K562 (cell line): Measurements from ENCODE around the gene GRM2. TPM values are rescaled to one million over a fixed set of nuclear protein-coding genes. Genes with fewer than 3 reads are reported as not detected.
A peak's percentile ranks its signal among the peaks of the same experiment; 100 is the strongest.

Experiments
- ETV1 ChIP-seq: fragments of 450-650 bp; conservative IDR thresholded peaks from 2 replicates; pipeline ENCODE4 v1.6.1; 2016; ENCODE audit warnings: missing genetic modification characterization, control low read depth, low read depth, missing compliant biosample characterization
- SNRNP70 ChIP-seq: fragments of 200-400 bp; formaldehyde crosslinking; optimal IDR thresholded peaks from 2 replicates; pipeline ENCODE3; 2017; ENCODE audit warnings: low read depth, low read length
- polyA plus RNA-seq, 8 experiments: library from polyadenylated mRNA; depleted of rRNA in 4 of 8; stranded (reverse) in 5 of 8; unstranded in 3 of 8; fragments of >200 nt; fragmentation: Nextera tagmentation in 2 of 8; fragmentation: Illumina TruSeq in 1 of 8; extraction: Ambion mirVana in 2 of 8; extraction: Trizol in 1 of 8; gene quantifications; 2 replicates each; pipeline versions ENCODE4 v1.2.1 to v1.2.3, GENCODE V29; 2011 to 2014; ENCODE audit warnings: inconsistent platforms in 1 of 8, missing spikeins in 1 of 8
- total RNA-seq, 7 experiments: library from RNA; depleted of rRNA in 6 of 7; stranded (reverse); fragments of >200 nt in 6 of 7; fragmentation: Illumina TruSeq in 2 of 7; extraction: Trizol in 2 of 7; gene quantifications; 2 replicates each; pipeline versions ENCODE4 v1.2.1 to v1.2.3, GENCODE V29; 2011 to 2021; ENCODE audit warnings: low replicate concordance in 1 of 7
- TF ChIP-seq, protein P1 (sequence below), 2 experiments: fragments of 450-650 bp; formaldehyde crosslinking in 1 of 2; IDR thresholded peaks; 2 replicates each; pipeline versions ENCODE4 v1.4.0 to v1.6.1; 2014 to 2020; ENCODE audit warnings: mild to moderate bottlenecking in 2 of 2, borderline replicate concordance in 1 of 2, low read depth in 1 of 2
- TF ChIP-seq, protein P2 (sequence below): conservative IDR thresholded peaks from 2 replicates; pipeline ENCODE4 v1.6.1; 2011; ENCODE audit warnings: low read depth, mild to moderate bottlenecking, low read length; ENCODE audit not compliant: control insufficient read depth
- TF ChIP-seq, protein P3 (sequence below): fragments of 450-650 bp; formaldehyde crosslinking; IDR thresholded peaks from 2 replicates; pipeline ENCODE4 v1.4.0; 2020; ENCODE audit warnings: mild to moderate bottlenecking, mixed read lengths
- TF ChIP-seq, protein P4 (sequence below), 2 experiments: fragments of 450-650 bp; IDR thresholded peaks; 2 replicates each; pipeline ENCODE4 v1.6.1; 2016; ENCODE audit warnings: mild to moderate bottlenecking in 2 of 2, borderline replicate concordance in 1 of 2, low read depth in 1 of 2, moderate library complexity in 1 of 2

GRM2 gene
- total and polyA plus RNA-seq, 9 of the 15 experiments (the other 6 are each of a cell fraction or from before 2014, with no cell fraction given): not detected

DNA sequence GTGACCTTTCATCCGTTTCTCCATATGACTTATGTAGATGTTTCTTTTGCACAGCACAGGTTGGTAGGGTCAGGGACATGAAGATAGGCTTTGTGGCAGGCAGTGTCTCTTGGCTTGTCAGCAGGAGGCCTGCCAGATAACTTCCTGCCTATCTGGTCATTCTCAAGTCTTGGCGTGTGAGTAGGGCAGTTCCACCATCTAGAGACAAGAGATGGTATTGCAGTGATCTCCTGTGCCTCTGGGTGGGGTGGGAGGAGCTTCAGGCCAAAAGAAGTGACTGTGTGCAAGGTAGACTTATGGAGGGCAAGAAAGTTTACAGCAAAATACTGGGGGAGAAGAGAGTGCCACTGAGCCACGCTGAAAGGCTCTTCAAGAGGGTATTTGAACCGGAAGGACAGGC lies 24.8 kb upstream of the GRM2 start (continued):
- TF ChIP-seq, protein P1, sequence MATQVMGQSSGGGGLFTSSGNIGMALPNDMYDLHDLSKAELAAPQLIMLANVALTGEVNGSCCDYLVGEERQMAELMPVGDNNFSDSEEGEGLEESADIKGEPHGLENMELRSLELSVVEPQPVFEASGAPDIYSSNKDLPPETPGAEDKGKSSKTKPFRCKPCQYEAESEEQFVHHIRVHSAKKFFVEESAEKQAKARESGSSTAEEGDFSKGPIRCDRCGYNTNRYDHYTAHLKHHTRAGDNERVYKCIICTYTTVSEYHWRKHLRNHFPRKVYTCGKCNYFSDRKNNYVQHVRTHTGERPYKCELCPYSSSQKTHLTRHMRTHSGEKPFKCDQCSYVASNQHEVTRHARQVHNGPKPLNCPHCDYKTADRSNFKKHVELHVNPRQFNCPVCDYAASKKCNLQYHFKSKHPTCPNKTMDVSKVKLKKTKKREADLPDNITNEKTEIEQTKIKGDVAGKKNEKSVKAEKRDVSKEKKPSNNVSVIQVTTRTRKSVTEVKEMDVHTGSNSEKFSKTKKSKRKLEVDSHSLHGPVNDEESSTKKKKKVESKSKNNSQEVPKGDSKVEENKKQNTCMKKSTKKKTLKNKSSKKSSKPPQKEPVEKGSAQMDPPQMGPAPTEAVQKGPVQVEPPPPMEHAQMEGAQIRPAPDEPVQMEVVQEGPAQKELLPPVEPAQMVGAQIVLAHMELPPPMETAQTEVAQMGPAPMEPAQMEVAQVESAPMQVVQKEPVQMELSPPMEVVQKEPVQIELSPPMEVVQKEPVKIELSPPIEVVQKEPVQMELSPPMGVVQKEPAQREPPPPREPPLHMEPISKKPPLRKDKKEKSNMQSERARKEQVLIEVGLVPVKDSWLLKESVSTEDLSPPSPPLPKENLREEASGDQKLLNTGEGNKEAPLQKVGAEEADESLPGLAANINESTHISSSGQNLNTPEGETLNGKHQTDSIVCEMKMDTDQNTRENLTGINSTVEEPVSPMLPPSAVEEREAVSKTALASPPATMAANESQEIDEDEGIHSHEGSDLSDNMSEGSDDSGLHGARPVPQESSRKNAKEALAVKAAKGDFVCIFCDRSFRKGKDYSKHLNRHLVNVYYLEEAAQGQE (IDR thresholded peaks at IDR 0.05; ENCODE audit: borderline replicate concordance): peak; percentile 66
- TF ChIP-seq, protein P1 (CRISPR knock-in tag; IDR thresholded peaks at IDR 0.05; ENCODE audit: low read depth): no peak
- TF ChIP-seq ETV1 (tag): peak; percentile 69
- TF ChIP-seq, protein P2, sequence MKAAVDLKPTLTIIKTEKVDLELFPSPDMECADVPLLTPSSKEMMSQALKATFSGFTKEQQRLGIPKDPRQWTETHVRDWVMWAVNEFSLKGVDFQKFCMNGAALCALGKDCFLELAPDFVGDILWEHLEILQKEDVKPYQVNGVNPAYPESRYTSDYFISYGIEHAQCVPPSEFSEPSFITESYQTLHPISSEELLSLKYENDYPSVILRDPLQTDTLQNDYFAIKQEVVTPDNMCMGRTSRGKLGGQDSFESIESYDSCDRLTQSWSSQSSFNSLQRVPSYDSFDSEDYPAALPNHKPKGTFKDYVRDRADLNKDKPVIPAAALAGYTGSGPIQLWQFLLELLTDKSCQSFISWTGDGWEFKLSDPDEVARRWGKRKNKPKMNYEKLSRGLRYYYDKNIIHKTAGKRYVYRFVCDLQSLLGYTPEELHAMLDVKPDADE: no peak
- TF ChIP-seq SNRNP70: no peak
- TF ChIP-seq, protein P3, sequence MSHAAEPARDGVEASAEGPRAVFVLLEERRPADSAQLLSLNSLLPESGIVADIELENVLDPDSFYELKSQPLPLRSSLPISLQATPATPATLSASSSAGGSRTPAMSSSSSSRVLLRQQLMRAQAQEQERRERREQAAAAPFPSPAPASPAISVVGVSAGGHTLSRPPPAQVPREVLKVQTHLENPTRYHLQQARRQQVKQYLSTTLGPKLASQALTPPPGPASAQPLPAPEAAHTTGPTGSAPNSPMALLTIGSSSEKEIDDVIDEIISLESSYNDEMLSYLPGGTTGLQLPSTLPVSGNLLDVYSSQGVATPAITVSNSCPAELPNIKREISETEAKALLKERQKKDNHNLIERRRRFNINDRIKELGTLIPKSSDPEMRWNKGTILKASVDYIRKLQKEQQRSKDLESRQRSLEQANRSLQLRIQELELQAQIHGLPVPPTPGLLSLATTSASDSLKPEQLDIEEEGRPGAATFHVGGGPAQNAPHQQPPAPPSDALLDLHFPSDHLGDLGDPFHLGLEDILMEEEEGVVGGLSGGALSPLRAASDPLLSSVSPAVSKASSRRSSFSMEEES (CRISPR knock-in tag): no peak
- TF ChIP-seq, protein P4, sequence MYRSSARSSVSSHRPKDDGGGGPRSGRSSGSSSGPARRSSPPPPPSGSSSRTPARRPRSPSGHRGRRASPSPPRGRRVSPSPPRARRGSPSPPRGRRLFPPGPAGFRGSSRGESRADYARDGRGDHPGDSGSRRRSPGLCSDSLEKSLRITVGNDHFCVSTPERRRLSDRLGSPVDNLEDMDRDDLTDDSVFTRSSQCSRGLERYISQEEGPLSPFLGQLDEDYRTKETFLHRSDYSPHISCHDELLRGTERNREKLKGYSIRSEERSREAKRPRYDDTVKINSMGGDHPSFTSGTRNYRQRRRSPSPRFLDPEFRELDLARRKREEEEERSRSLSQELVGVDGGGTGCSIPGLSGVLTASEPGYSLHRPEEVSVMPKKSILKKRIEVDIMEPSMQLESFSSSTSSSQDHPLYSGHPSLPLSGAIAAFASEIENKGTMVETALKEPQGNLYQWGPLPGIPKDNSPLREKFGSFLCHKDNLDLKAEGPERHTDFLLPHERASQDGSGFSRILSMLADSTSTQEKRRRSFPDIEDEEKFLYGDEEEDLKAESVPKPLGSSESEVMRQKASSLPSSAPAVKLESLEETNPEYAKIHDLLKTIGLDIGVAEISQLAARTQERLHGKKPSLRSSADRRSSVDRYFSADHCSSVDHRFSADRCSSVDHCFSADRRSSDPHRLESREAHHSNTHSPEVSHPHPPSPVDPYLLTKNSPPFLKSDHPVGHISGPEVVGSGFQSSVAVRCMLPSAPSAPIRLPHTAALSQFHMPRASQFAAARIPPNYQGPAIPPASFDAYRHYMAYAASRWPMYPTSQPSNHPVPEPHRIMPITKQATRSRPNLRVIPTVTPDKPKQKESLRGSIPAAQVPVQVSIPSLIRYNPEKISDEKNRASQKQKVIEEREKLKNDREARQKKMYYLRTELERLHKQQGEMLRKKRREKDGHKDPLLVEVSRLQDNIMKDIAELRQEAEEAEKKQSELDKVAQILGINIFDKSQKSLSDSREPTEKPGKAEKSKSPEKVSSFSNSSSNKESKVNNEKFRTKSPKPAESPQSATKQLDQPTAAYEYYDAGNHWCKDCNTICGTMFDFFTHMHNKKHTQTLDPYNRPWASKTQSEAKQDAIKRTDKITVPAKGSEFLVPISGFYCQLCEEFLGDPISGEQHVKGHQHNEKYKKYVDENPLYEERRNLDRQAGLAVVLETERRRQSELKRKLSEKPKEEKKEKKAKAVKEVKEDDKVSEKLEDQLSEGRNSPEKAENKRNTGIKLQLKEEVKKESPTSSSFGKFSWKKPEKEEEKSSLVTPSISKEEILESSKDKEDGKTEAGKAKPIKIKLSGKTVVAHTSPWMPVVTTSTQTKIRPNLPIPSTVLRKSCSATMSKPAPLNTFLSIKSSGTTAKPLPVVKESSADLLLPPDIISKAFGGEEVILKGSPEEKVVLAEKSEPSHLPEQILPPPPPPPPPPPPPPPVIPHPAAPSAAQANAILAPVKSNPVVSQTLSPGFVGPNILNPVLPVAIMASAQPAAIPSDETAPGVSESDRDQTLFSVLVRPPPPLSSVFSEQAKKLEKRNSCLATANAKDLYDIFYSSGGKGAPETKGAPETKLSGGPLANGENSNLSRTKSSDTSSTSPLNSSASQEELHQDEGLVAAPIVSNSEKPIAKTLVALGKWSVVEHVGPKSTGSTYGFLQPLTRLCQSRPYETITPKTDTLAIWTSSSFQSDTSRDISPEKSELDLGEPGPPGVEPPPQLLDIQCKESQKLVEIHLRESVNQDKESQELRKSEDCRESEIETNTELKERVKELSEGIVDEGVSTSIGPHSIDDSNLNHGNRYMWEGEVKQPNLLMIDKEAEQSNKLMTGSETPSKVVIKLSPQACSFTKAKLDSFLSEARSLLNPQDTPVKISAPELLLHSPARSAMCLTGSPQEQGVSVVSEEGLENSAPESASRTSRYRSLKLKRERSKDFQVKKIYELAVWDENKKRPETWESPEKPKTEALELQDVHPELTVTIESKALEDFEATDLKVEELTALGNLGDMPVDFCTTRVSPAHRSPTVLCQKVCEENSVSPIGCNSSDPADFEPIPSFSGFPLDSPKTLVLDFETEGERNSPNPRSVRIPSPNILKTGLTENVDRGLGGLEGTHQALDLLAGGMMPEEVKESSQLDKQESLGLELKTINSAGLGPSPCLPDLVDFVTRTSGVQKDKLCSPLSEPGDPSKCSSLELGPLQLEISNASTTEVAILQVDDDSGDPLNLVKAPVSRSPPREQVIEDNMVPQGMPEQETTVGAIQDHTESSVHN (IDR thresholded peaks at IDR 0.05; ENCODE audit: borderline replicate concordance in 1 of 2, low read depth in 1 of 2): no peak
